ENCODE measurements around the gene SLAIN1.

Gene SLAIN1

GRCh38 chr13:77678691-77679235 is 18.7 kb upstream of the SLAIN1 start:
- H3K9ac ChIP-seq (ENCODE audit: low read length), result no peak overlapping the region

DNA sequence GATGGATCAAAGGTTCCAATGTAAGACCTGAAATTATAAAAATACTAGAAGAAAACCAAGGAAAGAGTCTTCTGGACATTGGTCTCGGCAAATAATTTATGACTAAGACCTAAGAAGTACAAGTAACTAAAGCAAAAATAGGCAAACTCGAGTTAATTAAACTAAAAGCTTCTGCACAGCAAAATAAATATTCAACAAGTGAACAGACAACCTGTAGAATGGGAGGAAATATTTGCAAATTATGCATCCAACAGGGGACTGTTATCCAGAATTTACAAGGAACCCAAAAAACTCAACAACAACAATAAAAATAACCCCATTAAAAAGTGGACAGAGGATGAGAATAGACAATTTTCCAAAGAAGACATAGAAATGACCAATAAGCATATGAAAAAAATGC is 9.7 kb upstream of the SLAIN1 start:
- Histone ChIP-seq H3K4me3 (ENCODE audit: insufficient read depth in 1 of 2, low read depth in 1 of 2, low read length in 2 of 2) (no peak overlapping the region), H3K27ac (ENCODE audit: low read length, poor library complexity, severe bottlenecking) (no peak overlapping the region), H3K4ac (ENCODE audit: low read depth in 1 of 2, low read length in 2 of 2) (no peak overlapping the region), H4K8ac (ENCODE audit: low read length) (no peak overlapping the region), H2AK5ac (ENCODE audit: low read length, severe bottlenecking) (no peak overlapping the region), H3K9ac (ENCODE audit: low read length) (no peak overlapping the region), H2BK5ac (ENCODE audit: low read depth, low read length, poor library complexity, severe bottlenecking) (no peak overlapping the region), H3K36me3 (ENCODE audit: control insufficient read depth in 1 of 2, insufficient read depth in 2 of 2, low read depth in 1 of 2, low read length in 2 of 2) (no peaks in the 10 kb centered on the region), H3K27me3 (ENCODE audit: control insufficient read depth in 1 of 2, insufficient read depth in 1 of 2, low read length in 2 of 2) (no peaks in the 10 kb centered on the region), H3K14ac (ENCODE audit: low read length in 2 of 2) (no peak overlapping the region), H3K79me1 (replicated peaks; ENCODE audit: low read length, poor library complexity, severe bottlenecking) (no peaks in the 10 kb centered on the region), H2BK12ac (ENCODE audit: low read length in 2 of 2) (no peak overlapping the region), H2AFZ (ENCODE audit: low read depth, low read length) (no peak overlapping the region), H4K91ac (ENCODE audit: low read length) (no peak overlapping the region), H2BK120ac (ENCODE audit: low read depth, low read length) (no peak overlapping the region), H2BK15ac (ENCODE audit: low read depth, poor library complexity, severe bottlenecking) (no peak overlapping the region), H3K4me2 (ENCODE audit: low read length, poor library complexity, severe bottlenecking) (no peak overlapping the region), H3K23ac (ENCODE audit: low read length in 2 of 2) (no peak overlapping the region), H3K4me1 (ENCODE audit: control insufficient read depth, insufficient read depth, low read depth, low read length) (no peaks in the 10 kb centered on the region), H3K9me3 (ENCODE audit: control insufficient read depth, low read length) (no peaks in the 10 kb centered on the region), H3K18ac (ENCODE audit: low read depth in 1 of 2, low read length in 2 of 2) (no peak overlapping the region)
- DNase-seq, result no peak
- no CpG with 5 or more reads among the region's 2 CpGs for WGBS

More at GRCh38 chr13:77678691-77679235, 18.7 kb upstream of the SLAIN1 start:
- Histone ChIP-seq H2AK5ac (ENCODE audit: low read length, severe bottlenecking) (no peak overlapping the region), H3K14ac (ENCODE audit: low read length in 2 of 2) (no peak overlapping the region), H3K4ac (ENCODE audit: low read depth in 1 of 2, low read length in 2 of 2) (no peak overlapping the region), H4K91ac (ENCODE audit: low read length) (no peak overlapping the region), H2AFZ (ENCODE audit: low read depth, low read length) (no peak overlapping the region), H3K27ac (ENCODE audit: low read length, poor library complexity, severe bottlenecking) (no peak overlapping the region), H2BK120ac (ENCODE audit: low read depth, low read length) (no peak overlapping the region), H2BK5ac (ENCODE audit: low read depth, low read length, poor library complexity, severe bottlenecking) (no peak overlapping the region), H3K23ac (ENCODE audit: low read length in 2 of 2) (no peak overlapping the region), H3K4me1 (ENCODE audit: control insufficient read depth, insufficient read depth, low read depth, low read length) (no peaks in the 10 kb centered on the region), H3K36me3 (ENCODE audit: control insufficient read depth in 1 of 2, insufficient read depth in 2 of 2, low read depth in 1 of 2, low read length in 2 of 2) (no peaks in the 10 kb centered on the region), H4K8ac (ENCODE audit: low read length) (no peak overlapping the region), H3K4me3 (ENCODE audit: insufficient read depth in 1 of 2, low read depth in 1 of 2, low read length in 2 of 2) (no peak overlapping the region), H3K18ac (ENCODE audit: low read depth in 1 of 2, low read length in 2 of 2) (no peak overlapping the region), H3K79me1 (replicated peaks; ENCODE audit: low read length, poor library complexity, severe bottlenecking) (no peaks in the 10 kb centered on the region), H3K27me3 (ENCODE audit: control insufficient read depth in 1 of 2, insufficient read depth in 1 of 2, low read length in 2 of 2) (no peaks in the 10 kb centered on the region), H3K9me3 (ENCODE audit: control insufficient read depth, low read length) (no peaks in the 10 kb centered on the region), H3K4me2 (ENCODE audit: low read length, poor library complexity, severe bottlenecking) (no peak overlapping the region), H2BK15ac (ENCODE audit: low read depth, poor library complexity, severe bottlenecking) (no peak overlapping the region), H2BK12ac (ENCODE audit: low read length in 2 of 2) (no peak overlapping the region)
- DNase-seq, result no peak
- WGBS, result 63% methylated on average over 5 of the region's 5 CpGs

DNA sequence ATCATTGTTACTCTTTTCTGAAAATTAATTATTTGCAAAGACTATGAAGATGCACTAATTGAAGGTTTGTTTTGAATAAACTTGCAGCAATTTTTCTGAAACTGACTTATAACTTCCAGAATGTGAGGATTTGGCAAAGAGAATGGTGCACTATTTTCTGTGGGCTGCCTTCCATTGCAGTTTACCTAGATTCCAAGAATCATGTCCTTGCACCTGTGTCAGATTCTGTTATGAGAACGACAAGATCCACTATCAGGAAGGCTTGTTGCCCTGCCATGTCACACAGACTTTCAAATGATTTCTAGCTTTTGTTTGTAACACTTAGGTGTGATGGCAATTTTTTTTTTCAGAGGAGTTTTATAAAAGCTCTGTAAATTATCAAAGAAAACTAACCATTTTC is 5.6 kb upstream of the SLAIN1 start:
- Histone ChIP-seq H4K8ac (ENCODE audit: low read length) (no peak overlapping the region), H3K4me3 (ENCODE audit: insufficient read depth in 1 of 2, low read depth in 1 of 2, low read length in 2 of 2) (no peak overlapping the region), H3K79me1 (replicated peaks; ENCODE audit: low read length, poor library complexity, severe bottlenecking) (no peaks in the 10 kb centered on the region), H3K9me3 (ENCODE audit: control insufficient read depth, low read length) (no peaks in the 10 kb centered on the region), H3K36me3 (ENCODE audit: control insufficient read depth in 1 of 2, insufficient read depth in 2 of 2, low read depth in 1 of 2, low read length in 2 of 2) (no peaks in the 10 kb centered on the region), H4K91ac (ENCODE audit: low read length) (no peak overlapping the region), H2BK5ac (ENCODE audit: low read depth, low read length, poor library complexity, severe bottlenecking) (no peak overlapping the region), H3K14ac (ENCODE audit: low read length in 2 of 2) (no peak overlapping the region), H2BK15ac (ENCODE audit: low read depth, poor library complexity, severe bottlenecking) (no peak overlapping the region), H2BK12ac (ENCODE audit: low read length in 2 of 2) (no peak overlapping the region), H3K4me2 (ENCODE audit: low read length, poor library complexity, severe bottlenecking) (no peak overlapping the region), H2AK5ac (ENCODE audit: low read length, severe bottlenecking) (no peak overlapping the region), H2AFZ (ENCODE audit: low read depth, low read length) (no peak overlapping the region), H2BK120ac (ENCODE audit: low read depth, low read length) (no peak overlapping the region), H3K27ac (ENCODE audit: low read length, poor library complexity, severe bottlenecking) (no peak overlapping the region), H3K27me3 (ENCODE audit: control insufficient read depth in 1 of 2, insufficient read depth in 1 of 2, low read length in 2 of 2) (peaks cover 14 to 17% of the 10 kb centered on the region in 2 experiments), H3K4me1 (ENCODE audit: control insufficient read depth, insufficient read depth, low read depth, low read length) (no peaks in the 10 kb centered on the region), H3K4ac (ENCODE audit: low read depth in 1 of 2, low read length in 2 of 2) (no peak overlapping the region), H3K23ac (ENCODE audit: low read length in 2 of 2) (no peak overlapping the region), H3K9ac (ENCODE audit: low read length) (no peak overlapping the region), H3K18ac (ENCODE audit: low read depth in 1 of 2, low read length in 2 of 2) (no peak overlapping the region)
- WGBS, result no CpG with 5 or more reads among the region's 1 CpG
- no peak for DNase-seq

DNA sequence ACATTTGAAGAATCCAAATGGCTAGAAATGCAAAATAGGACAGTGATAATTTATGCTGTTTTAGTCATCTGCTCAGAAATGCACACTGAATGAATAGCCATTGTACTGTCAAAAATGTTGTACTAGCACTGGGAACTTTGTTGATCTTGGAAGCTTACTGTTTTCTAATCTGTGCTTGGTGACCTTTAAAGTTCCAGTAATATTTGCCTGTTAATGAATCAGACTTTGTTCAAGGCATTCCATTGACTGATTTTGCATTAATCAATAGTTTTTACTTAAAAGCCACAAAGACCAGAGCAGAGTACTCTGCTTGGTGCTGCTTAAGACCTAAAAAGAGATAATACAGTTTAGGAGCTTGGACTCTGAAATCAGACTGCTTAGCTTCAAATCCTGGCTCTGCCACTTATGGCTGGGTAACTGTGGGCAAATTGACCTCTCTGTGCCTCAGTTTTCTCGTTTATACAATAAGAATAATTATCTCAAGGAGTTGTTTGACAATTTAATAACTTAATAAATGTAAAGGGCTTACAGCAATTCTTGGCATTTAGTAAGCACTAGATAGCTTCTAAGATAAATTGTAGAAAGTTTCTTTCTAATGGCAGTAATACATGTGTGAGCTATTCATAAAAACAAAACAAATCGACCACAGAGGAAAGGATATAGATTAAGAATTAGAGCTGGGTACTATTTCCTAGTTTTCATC is 4.6 kb upstream of the SLAIN1 start:
- Histone ChIP-seq H3K27ac (ENCODE audit: low read length, poor library complexity, severe bottlenecking) (no peak overlapping the region), H4K91ac (ENCODE audit: low read length) (no peak overlapping the region), H3K14ac (ENCODE audit: low read length in 2 of 2) (no peak overlapping the region), H3K4me2 (ENCODE audit: low read length, poor library complexity, severe bottlenecking) (no peak overlapping the region), H2AFZ (ENCODE audit: low read depth, low read length) (no peak overlapping the region), H3K4me1 (ENCODE audit: control insufficient read depth, insufficient read depth, low read depth, low read length) (peaks cover 6% of the 10 kb centered on the region), H4K8ac (ENCODE audit: low read length) (no peak overlapping the region), H3K27me3 (ENCODE audit: control insufficient read depth in 1 of 2, insufficient read depth in 1 of 2, low read length in 2 of 2) (peaks cover 19 to 21% of the 10 kb centered on the region in 2 experiments), H2BK15ac (ENCODE audit: low read depth, poor library complexity, severe bottlenecking) (no peak overlapping the region), H3K4ac (ENCODE audit: low read depth in 1 of 2, low read length in 2 of 2) (no peak overlapping the region), H3K23ac (ENCODE audit: low read length in 2 of 2) (no peak overlapping the region), H2AK5ac (ENCODE audit: low read length, severe bottlenecking) (no peak overlapping the region), H2BK120ac (ENCODE audit: low read depth, low read length) (no peak overlapping the region), H3K9ac (ENCODE audit: low read length) (no peak overlapping the region), H2BK12ac (ENCODE audit: low read length in 2 of 2) (no peak overlapping the region), H3K4me3 (ENCODE audit: insufficient read depth in 1 of 2, low read depth in 1 of 2, low read length in 2 of 2) (no peak overlapping the region), H3K18ac (ENCODE audit: low read depth in 1 of 2, low read length in 2 of 2) (no peak overlapping the region), H2BK5ac (ENCODE audit: low read depth, low read length, poor library complexity, severe bottlenecking) (no peak overlapping the region), H3K36me3 (ENCODE audit: control insufficient read depth in 1 of 2, insufficient read depth in 2 of 2, low read depth in 1 of 2, low read length in 2 of 2) (no peaks in the 10 kb centered on the region), H3K79me1 (replicated peaks; ENCODE audit: low read length, poor library complexity, severe bottlenecking) (no peaks in the 10 kb centered on the region), H3K9me3 (ENCODE audit: control insufficient read depth, low read length) (no peaks in the 10 kb centered on the region)
- no CpG with 5 or more reads among the region's 2 CpGs for WGBS
- DNase-seq, result no peak
